ENCODE data around the gene RIOK3. TPM values are rescaled to one million over a fixed set of nuclear protein-coding genes. Genes with fewer than 3 reads are reported as not detected.

RIOK3 gene
- total RNA-seq, 3 donors from 2014 or later (not counting 1 experiment from before 2014, with no cell fraction given): 164 to 233 (median 182) TPM

- Histone ChIP-seq H3K27ac (ENCODE audit: low read length) (peak overlapping the region; percentile 31), H3K4me1 (ENCODE audit: control insufficient read depth, insufficient read depth, low read length) (peaks cover 18% of the 10 kb centered on the region), H3K9me3 (ENCODE audit: control insufficient read depth, insufficient read depth, low read length) (no peaks in the 10 kb centered on the region), H3K27me3 (ENCODE audit: control insufficient read depth, insufficient read depth, low read length) (no peaks in the 10 kb centered on the region), H3K36me3 (ENCODE audit: control insufficient read depth, insufficient read depth, low read length) (no peaks in the 10 kb centered on the region), H3K4me3 (ENCODE audit: low read length) (peak overlapping the region; percentile 97)
- H3K4me1 Mint-ChIP-seq: peaks cover 7 to 15% of the 10 kb centered on the region in 2 donors
- no peaks in the 10 kb centered on the region for H3K9me3 Mint-ChIP-seq
- ATAC-seq (peak; percentile 96 to 100 (median 98)), DNase-seq (peak; percentile 73 to 78)
- intact Hi-C loops (cut with micrococcal nuclease): loop anchor here (1.0 kb wide), 1 partner anchor 16 kb away; the partner anchor contains the start of gene RIOK3
- 0% methylated on average over 39 of the region's 42 CpGs for WGBS (ENCODE audit: insufficient coverage)
- H3K4me3 Mint-ChIP-seq: peak overlapping the region; percentile 90
- H3K36me3 Mint-ChIP-seq: no peaks in the 10 kb centered on the region
- no peak for TF ChIP-seq CTCF (IDR thresholded peaks at IDR 0.05)
- H3K27ac Mint-ChIP-seq: peak overlapping the region in 1 of 2 donors; percentile 85
- no peaks in the 10 kb centered on the region for H3K27me3 Mint-ChIP-seq (ENCODE audit: low read depth in 2 of 2)
Measured at GRCh38 chr18:23437357-23438045, 15.6 kb upstream of the RIOK3 start.

GRCh38 chr18:23438046-23438377, 15.1 kb upstream of the RIOK3 start:
- DNase-seq: no peak
- Histone ChIP-seq H3K9me3 (ENCODE audit: control insufficient read depth, insufficient read depth, low read length) (no peaks in the 10 kb centered on the region), H3K27me3 (ENCODE audit: control insufficient read depth, insufficient read depth, low read length) (no peaks in the 10 kb centered on the region), H3K36me3 (ENCODE audit: control insufficient read depth, insufficient read depth, low read length) (no peaks in the 10 kb centered on the region), H3K4me1 (ENCODE audit: control insufficient read depth, insufficient read depth, low read length) (peaks cover 18% of the 10 kb centered on the region), H3K4me3 (ENCODE audit: low read length) (peak overlapping the region; percentile 97), H3K27ac (ENCODE audit: low read length) (no peak overlapping the region)
- peak overlapping the region in 1 of 2 donors; percentile 85 for H3K27ac Mint-ChIP-seq
- no peak for ATAC-seq
- no peak for TF ChIP-seq CTCF (IDR thresholded peaks at IDR 0.05)
- H3K4me3 Mint-ChIP-seq: peak overlapping the region; percentile 90
- no peaks in the 10 kb centered on the region for H3K36me3 Mint-ChIP-seq
- intact Hi-C loops (cut with micrococcal nuclease): loop anchor here (1.0 kb wide), 1 partner anchor 15 kb away; the partner anchor contains the start of gene RIOK3
- WGBS (ENCODE audit: insufficient coverage): 60% methylated on average over 1 of the region's 5 CpGs
- peaks cover 7 to 15% of the 10 kb centered on the region in 2 donors for H3K4me1 Mint-ChIP-seq
- H3K27me3 Mint-ChIP-seq (ENCODE audit: low read depth in 2 of 2): no peaks in the 10 kb centered on the region
- H3K9me3 Mint-ChIP-seq: no peaks in the 10 kb centered on the region

- TF ChIP-seq CTCF (IDR thresholded peaks at IDR 0.05): no peak
- DNase-seq (no peak), ATAC-seq (no peak)
- H3K4me1 Mint-ChIP-seq: peaks cover 7 to 15% of the 10 kb centered on the region in 2 donors
- no peaks in the 10 kb centered on the region for H3K36me3 ChIP-seq (ENCODE audit: control insufficient read depth, insufficient read depth, low read length)
- H3K27ac Mint-ChIP-seq: no peak overlapping the region
- H3K27me3 ChIP-seq (ENCODE audit: control insufficient read depth, insufficient read depth, low read length): no peaks in the 10 kb centered on the region
- peak overlapping the region; percentile 32 for H3K4me3 Mint-ChIP-seq
- peaks cover 18% of the 10 kb centered on the region for H3K4me1 ChIP-seq (ENCODE audit: control insufficient read depth, insufficient read depth, low read length)
- no peaks in the 10 kb centered on the region for H3K27me3 Mint-ChIP-seq (ENCODE audit: low read depth in 2 of 2)
- no peak overlapping the region for H3K4me3 ChIP-seq (ENCODE audit: low read length)
- 84% methylated on average over 10 of the region's 11 CpGs for WGBS (ENCODE audit: insufficient coverage)
- no peaks in the 10 kb centered on the region for H3K9me3 ChIP-seq (ENCODE audit: control insufficient read depth, insufficient read depth, low read length)
- intact Hi-C loops (cut with micrococcal nuclease): loop anchor here (1.0 kb wide), 1 partner anchor 15 kb away; the partner anchor contains the start of gene RIOK3
- no peaks in the 10 kb centered on the region for H3K9me3 Mint-ChIP-seq
- H3K36me3 Mint-ChIP-seq: no peaks in the 10 kb centered on the region
- no peak overlapping the region for H3K27ac ChIP-seq (ENCODE audit: low read length)
Measured at GRCh38 chr18:23438608-23439366, 14.3 kb upstream of the RIOK3 start.
